ENCODE measurements around the gene PRKG1. TPM values are rescaled to one million over a fixed set of nuclear protein-coding genes. Genes with fewer than 3 reads are reported as not detected.

Gene PRKG1
- total RNA-seq, 1 experiment from 2014 or later = 0.21 TPM

DNA sequence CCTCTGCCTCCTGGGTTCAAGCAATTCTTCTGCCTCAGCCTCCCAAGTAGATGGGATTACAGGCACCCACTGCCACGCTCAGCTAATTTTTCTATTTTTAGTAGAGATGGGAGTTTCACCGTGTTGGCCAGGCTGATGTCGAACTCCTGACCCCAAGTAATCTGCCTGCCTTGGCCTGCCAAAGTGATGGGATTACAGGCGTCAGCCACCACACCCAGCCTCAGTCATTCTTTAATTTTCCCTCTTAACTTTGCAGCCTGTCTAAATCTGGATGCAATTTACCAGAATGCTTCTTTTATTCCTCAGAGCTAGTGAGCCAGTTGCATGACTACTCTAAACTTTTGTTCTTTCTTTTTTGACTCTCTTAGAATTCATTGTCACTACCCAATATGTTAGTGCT lies 715.6 kb downstream of the PRKG1 start:
- H3K4me1 Mint-ChIP-seq (ENCODE audit: low read depth, unreplicated experiment) = no peaks in the 10 kb centered on the region
- H3K36me3 Mint-ChIP-seq (ENCODE audit: insufficient read depth, unreplicated experiment) = no peaks in the 10 kb centered on the region
- no peaks in the 10 kb centered on the region for H3K27me3 Mint-ChIP-seq (ENCODE audit: unreplicated experiment)
- H3K9me3 Mint-ChIP-seq (ENCODE audit: low read depth, unreplicated experiment) = no peaks in the 10 kb centered on the region
- CTCF ChIA-PET = no interaction called here
- no peak for DNase-seq
- H3K27ac Mint-ChIP-seq (ENCODE audit: unreplicated experiment) = no peak overlapping the region
- TF ChIP-seq, protein P1, sequence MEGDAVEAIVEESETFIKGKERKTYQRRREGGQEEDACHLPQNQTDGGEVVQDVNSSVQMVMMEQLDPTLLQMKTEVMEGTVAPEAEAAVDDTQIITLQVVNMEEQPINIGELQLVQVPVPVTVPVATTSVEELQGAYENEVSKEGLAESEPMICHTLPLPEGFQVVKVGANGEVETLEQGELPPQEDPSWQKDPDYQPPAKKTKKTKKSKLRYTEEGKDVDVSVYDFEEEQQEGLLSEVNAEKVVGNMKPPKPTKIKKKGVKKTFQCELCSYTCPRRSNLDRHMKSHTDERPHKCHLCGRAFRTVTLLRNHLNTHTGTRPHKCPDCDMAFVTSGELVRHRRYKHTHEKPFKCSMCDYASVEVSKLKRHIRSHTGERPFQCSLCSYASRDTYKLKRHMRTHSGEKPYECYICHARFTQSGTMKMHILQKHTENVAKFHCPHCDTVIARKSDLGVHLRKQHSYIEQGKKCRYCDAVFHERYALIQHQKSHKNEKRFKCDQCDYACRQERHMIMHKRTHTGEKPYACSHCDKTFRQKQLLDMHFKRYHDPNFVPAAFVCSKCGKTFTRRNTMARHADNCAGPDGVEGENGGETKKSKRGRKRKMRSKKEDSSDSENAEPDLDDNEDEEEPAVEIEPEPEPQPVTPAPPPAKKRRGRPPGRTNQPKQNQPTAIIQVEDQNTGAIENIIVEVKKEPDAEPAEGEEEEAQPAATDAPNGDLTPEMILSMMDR (IDR thresholded peaks at IDR 0.05; ENCODE audit: unreplicated experiment) = no peak
- intact Hi-C loops (cut with micrococcal nuclease; ENCODE audit: unreplicated experiment) = no loop called here
- BruUV-seq (replicated peaks) = no TSS peak
- no peak overlapping the region for H3K4me3 Mint-ChIP-seq (ENCODE audit: low read depth, unreplicated experiment)

DNA sequence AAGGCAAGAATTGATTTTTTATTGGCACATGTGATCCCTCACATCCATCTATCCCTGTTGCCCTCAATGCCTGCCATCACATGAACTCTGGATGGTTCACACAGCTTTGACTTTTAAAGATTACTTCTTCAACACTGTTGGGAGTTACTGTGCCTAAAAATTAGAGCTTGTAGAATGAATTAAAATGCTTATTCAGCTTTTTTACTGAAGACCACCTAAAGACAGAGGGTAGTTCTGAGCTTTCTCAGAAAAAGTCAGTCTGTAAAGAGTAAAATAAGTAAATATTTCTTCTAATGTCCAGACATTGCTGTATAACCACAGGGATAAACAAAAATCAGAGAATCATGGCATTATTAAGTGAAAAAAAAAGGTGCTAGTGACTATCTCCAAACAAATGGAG lies 718.4 kb downstream of the PRKG1 start:
- no TSS peak for BruUV-seq (replicated peaks)
- CTCF ChIA-PET = no interaction called here

DNA sequence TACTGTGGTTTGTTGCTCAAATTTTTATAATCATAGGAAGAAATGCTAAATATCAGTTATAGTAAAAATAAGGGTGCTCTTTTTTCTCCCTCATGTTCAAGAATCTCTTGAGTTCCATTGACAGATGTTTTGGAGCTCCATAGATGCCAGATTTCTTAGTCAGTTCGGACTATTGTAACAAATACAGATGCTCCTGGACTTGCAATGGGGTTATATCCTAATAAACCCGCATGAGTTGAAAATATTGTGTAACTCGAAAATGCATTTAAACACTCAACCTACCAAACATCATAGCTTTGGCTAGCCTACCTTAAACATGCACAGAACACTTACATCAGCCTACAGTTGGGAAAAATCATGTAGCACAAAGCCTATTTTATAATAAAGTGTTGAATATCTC lies 725.8 kb downstream of the PRKG1 start:
- Mint-ChIP-seq H3K27me3 (ENCODE audit: unreplicated experiment) (no peaks in the 10 kb centered on the region), H3K36me3 (ENCODE audit: insufficient read depth, unreplicated experiment) (no peaks in the 10 kb centered on the region), H3K4me3 (ENCODE audit: low read depth, unreplicated experiment) (no peak overlapping the region), H3K27ac (ENCODE audit: unreplicated experiment) (no peak overlapping the region), H3K9me3 (ENCODE audit: low read depth, unreplicated experiment) (no peaks in the 10 kb centered on the region), H3K4me1 (ENCODE audit: low read depth, unreplicated experiment) (no peaks in the 10 kb centered on the region)
- TF ChIP-seq, protein P1 (IDR thresholded peaks at IDR 0.05; ENCODE audit: unreplicated experiment) = no peak
- CTCF ChIA-PET = no interaction called here
- intact Hi-C loops (cut with micrococcal nuclease; ENCODE audit: unreplicated experiment) = no loop called here
- no TSS peak for BruUV-seq (replicated peaks)
- no peak for DNase-seq

More for the DNA sequence above, 718.4 kb downstream of the PRKG1 start:
- Mint-ChIP-seq H3K27ac (ENCODE audit: unreplicated experiment) (no peak overlapping the region), H3K36me3 (ENCODE audit: insufficient read depth, unreplicated experiment) (no peaks in the 10 kb centered on the region), H3K4me3 (ENCODE audit: low read depth, unreplicated experiment) (no peak overlapping the region), H3K27me3 (ENCODE audit: unreplicated experiment) (no peaks in the 10 kb centered on the region), H3K4me1 (ENCODE audit: low read depth, unreplicated experiment) (no peaks in the 10 kb centered on the region), H3K9me3 (ENCODE audit: low read depth, unreplicated experiment) (no peaks in the 10 kb centered on the region)
- intact Hi-C loops (cut with micrococcal nuclease; ENCODE audit: unreplicated experiment) = no loop called here
- no peak for DNase-seq
- TF ChIP-seq, protein P1 (IDR thresholded peaks at IDR 0.05; ENCODE audit: unreplicated experiment) = no peak

DNA sequence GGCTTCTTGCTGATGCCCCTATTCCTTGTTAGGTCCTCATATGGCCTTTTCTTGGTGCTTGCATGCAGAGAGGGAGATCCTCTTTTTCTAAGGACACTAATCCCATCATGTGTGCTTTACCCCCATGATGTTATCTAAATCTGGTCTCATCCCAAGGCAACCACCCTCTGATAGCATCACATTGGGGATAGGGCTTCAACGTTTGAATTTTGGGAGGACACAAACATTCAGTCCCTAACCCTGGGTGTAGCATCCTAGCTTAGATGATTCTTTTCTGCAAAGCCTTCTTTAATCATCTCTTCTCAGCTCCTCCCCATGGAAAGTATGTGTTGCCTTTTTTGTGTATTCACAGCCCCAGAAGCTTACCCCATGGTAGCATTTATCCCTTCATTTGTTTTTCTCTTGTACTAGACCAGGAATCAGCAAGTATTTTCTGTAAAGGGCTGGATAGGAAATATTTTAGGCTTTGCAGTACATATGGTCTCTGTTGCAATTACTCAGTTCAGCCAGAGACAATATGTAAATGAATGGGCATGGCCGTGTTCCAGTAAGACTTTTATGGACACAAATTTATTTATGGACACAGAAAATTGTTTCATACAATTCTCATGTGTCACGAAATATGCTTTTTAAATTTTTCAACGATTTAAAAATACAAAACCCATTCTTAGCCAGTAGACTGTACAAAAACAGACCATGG lies 726.6 kb downstream of the PRKG1 start:
- Mint-ChIP-seq H3K27me3 (ENCODE audit: unreplicated experiment) (no peaks in the 10 kb centered on the region), H3K4me1 (ENCODE audit: low read depth, unreplicated experiment) (no peaks in the 10 kb centered on the region), H3K9me3 (ENCODE audit: low read depth, unreplicated experiment) (no peaks in the 10 kb centered on the region), H3K27ac (ENCODE audit: unreplicated experiment) (no peak overlapping the region), H3K36me3 (ENCODE audit: insufficient read depth, unreplicated experiment) (no peaks in the 10 kb centered on the region), H3K4me3 (ENCODE audit: low read depth, unreplicated experiment) (no peak overlapping the region)
- DNase-seq = no peak
- intact Hi-C loops (cut with micrococcal nuclease; ENCODE audit: unreplicated experiment) = no loop called here
- TF ChIP-seq, protein P1 (IDR thresholded peaks at IDR 0.05; ENCODE audit: unreplicated experiment) = no peak
- no TSS peak for BruUV-seq (replicated peaks)
- CTCF ChIA-PET = no interaction called here
